HepG2 (cell line): ENCODE results near the gene RECK. TPM values are rescaled to one million over a fixed set of nuclear protein-coding genes. Genes with fewer than 3 reads are reported as not detected.
A peak's percentile ranks its signal among the peaks of the same experiment; 100 is the strongest.

ENCODE experiments used
- BCL6 ChIP-seq: IDR thresholded peaks from 2 replicates; pipeline ENCODE4 v1.6.1; 2016; ENCODE audit warnings: missing genetic modification reagents, missing compliant biosample characterization
- FIP1L1 ChIP-seq: fragments of 200-400 bp; formaldehyde crosslinking; IDR thresholded peaks from 2 replicates; pipeline ENCODE4 v1.6.1; 2018; ENCODE audit warnings: low read depth, mild to moderate bottlenecking, low read length, moderate library complexity, borderline replicate concordance; ENCODE audit not compliant: insufficient read depth
- KAT8 ChIP-seq: IDR thresholded peaks from 2 replicates; pipeline ENCODE4 v1.6.1; 2016; ENCODE audit warnings: missing genetic modification reagents, missing compliant biosample characterization
- KLF16 ChIP-seq, 2 experiments: sonication (generic) in 1 of 2; formaldehyde crosslinking in 1 of 2; IDR thresholded peaks; 2 replicates each; pipeline versions ENCODE4 v1.6.1 to v1.8.0; 2016 to 2023; ENCODE audit warnings: missing genetic modification reagents in 2 of 2, missing compliant biosample characterization in 1 of 2
- MIXL1 ChIP-seq: IDR thresholded peaks from 2 replicates; pipeline ENCODE4 v1.6.1; 2016
- SOX5 ChIP-seq: IDR thresholded peaks from 2 replicates; pipeline ENCODE4 v1.6.1; 2016; ENCODE audit warnings: borderline replicate concordance
- STAG1 ChIP-seq: sonication (generic); formaldehyde crosslinking; IDR thresholded peaks from 2 replicates; pipeline ENCODE4 v1.4.0; 2020; ENCODE audit warnings: missing genetic modification reagents
- TAF1 ChIP-seq: sonication (generic); formaldehyde crosslinking; IDR thresholded peaks from 2 replicates; pipeline ENCODE4 v1.4.0; 2020; ENCODE audit warnings: missing genetic modification reagents
- TCF7L2 ChIP-seq: IDR thresholded peaks from 2 replicates; pipeline ENCODE4 v1.6.1; 2011; ENCODE audit warnings: mild to moderate bottlenecking, low read depth, low read length, moderate library complexity
- polyA plus RNA-seq, 8 experiments: library from polyadenylated mRNA; depleted of rRNA in 3 of 8; stranded (reverse) in 7 of 8; unstranded in 1 of 8; fragments of >200 nt; fragmentation: Illumina TruSeq in 4 of 8; extraction: Trizol in 4 of 8; gene quantifications; 2 replicates each; pipeline versions ENCODE4 v1.2.1 to v1.2.3, GENCODE V29; 2011 to 2016; ENCODE audit warnings: low read depth in 4 of 8, missing spikeins in 1 of 8, mixed read lengths in 1 of 8; ENCODE audit not compliant: insufficient read depth in 1 of 8
- total RNA-seq, 5 experiments: library from RNA; depleted of rRNA; stranded (reverse); fragments of >200 nt; fragmentation: Illumina TruSeq; extraction: Trizol; gene quantifications; 2 replicates each; pipeline ENCODE4 v1.2.3, GENCODE V29; 2016; ENCODE audit warnings: low read depth in 1 of 5
- TF ChIP-seq, protein P1 (sequence below): sonication (generic); formaldehyde crosslinking; IDR thresholded peaks from 2 replicates; pipeline ENCODE4 v1.5.1; 2020; ENCODE audit warnings: mild to moderate bottlenecking, missing genetic modification reagents
- TF ChIP-seq, protein P2 (sequence below): sonication (generic); formaldehyde crosslinking; IDR thresholded peaks from 2 replicates; pipeline ENCODE4 v1.5.0; 2020; ENCODE audit warnings: mild to moderate bottlenecking, missing genetic modification reagents, moderate library complexity
- TF ChIP-seq, protein P3 (sequence below), 2 experiments: sonication (generic) in 1 of 2; formaldehyde crosslinking in 1 of 2; IDR thresholded peaks; 2 replicates each; pipeline versions ENCODE4 v1.4.0 to v1.6.1; 2018 to 2020; ENCODE audit warnings: missing genetic modification reagents in 2 of 2, borderline replicate concordance in 1 of 2, low read depth in 1 of 2, mild to moderate bottlenecking in 1 of 2, missing biosample characterization in 1 of 2

Gene RECK
- total and polyA plus RNA-seq, 2 of the 13 experiments (the other 11 are each of a cell fraction or from before 2014, with no cell fraction given) = 3.1 to 4.8 TPM

GRCh38 chr9:36102742-36103495 lies 66.2 kb downstream of the RECK start (continued):
- TF ChIP-seq, protein P1, sequence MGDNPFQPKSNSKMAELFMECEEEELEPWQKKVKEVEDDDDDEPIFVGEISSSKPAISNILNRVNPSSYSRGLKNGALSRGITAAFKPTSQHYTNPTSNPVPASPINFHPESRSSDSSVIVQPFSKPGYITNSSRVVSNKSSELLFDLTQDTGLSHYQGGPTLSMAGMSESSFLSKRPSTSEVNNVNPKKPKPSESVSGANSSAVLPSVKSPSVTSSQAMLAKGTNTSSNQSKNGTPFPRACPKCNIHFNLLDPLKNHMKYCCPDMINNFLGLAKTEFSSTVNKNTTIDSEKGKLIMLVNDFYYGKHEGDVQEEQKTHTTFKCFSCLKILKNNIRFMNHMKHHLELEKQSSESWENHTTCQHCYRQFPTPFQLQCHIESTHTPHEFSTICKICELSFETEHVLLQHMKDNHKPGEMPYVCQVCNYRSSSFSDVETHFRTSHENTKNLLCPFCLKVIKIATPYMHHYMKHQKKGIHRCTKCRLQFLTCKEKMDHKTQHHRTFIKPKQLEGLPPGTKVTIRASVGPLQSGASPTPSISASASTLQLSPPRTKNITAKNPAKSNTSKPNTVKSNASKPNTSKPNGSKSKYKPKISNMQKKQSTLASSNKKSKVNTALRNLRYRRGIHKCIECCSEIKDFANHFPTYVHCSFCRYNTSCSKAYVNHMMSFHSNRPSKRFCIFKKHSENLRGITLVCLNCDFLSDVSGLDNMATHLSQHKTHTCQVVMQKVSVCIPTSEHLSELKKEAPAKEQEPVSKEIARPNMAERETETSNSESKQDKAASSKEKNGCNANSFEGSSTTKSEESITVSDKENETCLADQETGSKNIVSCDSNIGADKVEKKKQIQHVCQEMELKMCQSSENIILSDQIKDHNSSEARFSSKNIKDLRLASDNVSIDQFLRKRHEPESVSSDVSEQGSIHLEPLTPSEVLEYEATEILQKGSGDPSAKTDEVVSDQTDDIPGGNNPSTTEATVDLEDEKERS (CRISPR knock-in tag) = no peak
- TF ChIP-seq KAT8 (CRISPR knock-in tag) = peak; percentile 16; the same call in 1 of the 2 replicates
- TF ChIP-seq KLF16 (CRISPR knock-in tag; IDR thresholded peaks at IDR 0.05) = 0 out of 4 replicates have a peak, but pooled peaks of 1 of the 2 experiments have one; percentile 29
- TF ChIP-seq, protein P2, sequence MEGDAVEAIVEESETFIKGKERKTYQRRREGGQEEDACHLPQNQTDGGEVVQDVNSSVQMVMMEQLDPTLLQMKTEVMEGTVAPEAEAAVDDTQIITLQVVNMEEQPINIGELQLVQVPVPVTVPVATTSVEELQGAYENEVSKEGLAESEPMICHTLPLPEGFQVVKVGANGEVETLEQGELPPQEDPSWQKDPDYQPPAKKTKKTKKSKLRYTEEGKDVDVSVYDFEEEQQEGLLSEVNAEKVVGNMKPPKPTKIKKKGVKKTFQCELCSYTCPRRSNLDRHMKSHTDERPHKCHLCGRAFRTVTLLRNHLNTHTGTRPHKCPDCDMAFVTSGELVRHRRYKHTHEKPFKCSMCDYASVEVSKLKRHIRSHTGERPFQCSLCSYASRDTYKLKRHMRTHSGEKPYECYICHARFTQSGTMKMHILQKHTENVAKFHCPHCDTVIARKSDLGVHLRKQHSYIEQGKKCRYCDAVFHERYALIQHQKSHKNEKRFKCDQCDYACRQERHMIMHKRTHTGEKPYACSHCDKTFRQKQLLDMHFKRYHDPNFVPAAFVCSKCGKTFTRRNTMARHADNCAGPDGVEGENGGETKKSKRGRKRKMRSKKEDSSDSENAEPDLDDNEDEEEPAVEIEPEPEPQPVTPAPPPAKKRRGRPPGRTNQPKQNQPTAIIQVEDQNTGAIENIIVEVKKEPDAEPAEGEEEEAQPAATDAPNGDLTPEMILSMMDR (CRISPR knock-in tag) = peak; percentile 89
- TF ChIP-seq TCF7L2 = no peak
- TF ChIP-seq SOX5 (CRISPR knock-in tag) = 0 out of 2 replicates have a peak, but pooled peaks have one; percentile 9
- TF ChIP-seq BCL6 (CRISPR knock-in tag) = 0 out of 2 replicates have a peak, but pooled peaks have one; percentile 11
- no peak for TF ChIP-seq TAF1
- TF ChIP-seq, protein P3, sequence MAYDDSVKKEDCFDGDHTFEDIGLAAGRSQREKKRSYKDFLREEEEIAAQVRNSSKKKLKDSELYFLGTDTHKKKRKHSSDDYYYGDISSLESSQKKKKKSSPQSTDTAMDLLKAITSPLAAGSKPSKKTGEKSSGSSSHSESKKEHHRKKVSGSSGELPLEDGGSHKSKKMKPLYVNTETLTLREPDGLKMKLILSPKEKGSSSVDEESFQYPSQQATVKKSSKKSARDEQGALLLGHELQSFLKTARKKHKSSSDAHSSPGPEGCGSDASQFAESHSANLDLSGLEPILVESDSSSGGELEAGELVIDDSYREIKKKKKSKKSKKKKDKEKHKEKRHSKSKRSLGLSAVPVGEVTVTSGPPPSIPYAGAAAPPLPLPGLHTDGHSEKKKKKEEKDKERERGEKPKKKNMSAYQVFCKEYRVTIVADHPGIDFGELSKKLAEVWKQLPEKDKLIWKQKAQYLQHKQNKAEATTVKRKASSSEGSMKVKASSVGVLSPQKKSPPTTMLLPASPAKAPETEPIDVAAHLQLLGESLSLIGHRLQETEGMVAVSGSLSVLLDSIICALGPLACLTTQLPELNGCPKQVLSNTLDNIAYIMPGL (CRISPR knock-in tag; IDR thresholded peaks at IDR 0.05; ENCODE audit: borderline replicate concordance in 1 of 2, low read depth in 1 of 2) = peak in 1 of 2 experiments; percentile 39; a peak in 1 of 4 replicates
- peak; percentile 81 for TF ChIP-seq STAG1 (CRISPR knock-in tag)
- 0 out of 2 replicates have a peak, but pooled peaks have one; percentile 18 for TF ChIP-seq MIXL1
- no peak for TF ChIP-seq FIP1L1
